LNCAP (cell line): Measurements from ENCODE around the gene PBX1.

ENCODE experiments used
- TF ChIP-seq, protein P1 (sequence below): fragments of 450-650 bp; IDR thresholded peaks from 2 replicates; pipeline ENCODE4 v1.5.1; 2017; ENCODE audit warnings: mild to moderate bottlenecking

The PBX1 gene

DNA sequence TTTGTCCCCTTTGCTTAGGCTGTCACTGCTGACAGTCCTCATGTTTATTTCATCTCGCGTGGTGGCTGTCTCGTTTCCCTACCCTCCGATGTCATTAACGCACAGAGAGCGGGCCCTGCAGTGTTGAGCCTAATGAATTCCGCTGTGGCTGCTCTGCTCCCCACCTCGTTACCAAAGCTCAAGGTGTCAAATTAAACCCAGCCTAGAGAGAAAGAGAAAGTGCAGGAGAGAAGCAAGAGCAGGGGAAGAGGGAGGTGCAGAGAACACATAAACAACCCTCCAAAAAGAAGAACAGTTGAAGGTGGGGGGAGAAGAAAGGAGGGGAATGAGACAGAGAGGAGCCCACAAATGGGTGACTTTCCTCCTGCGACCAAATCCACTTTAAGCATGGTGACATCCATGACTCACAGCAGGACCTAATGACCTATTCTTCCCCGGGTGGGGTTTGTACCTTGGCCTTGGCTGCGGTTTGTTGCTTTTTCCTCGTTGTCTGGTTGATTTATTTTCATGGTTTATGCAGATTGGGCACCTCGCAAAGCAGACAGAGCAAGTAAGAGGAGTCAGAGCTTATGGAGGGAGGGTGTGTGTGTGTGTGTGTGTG is 92.5 kb downstream of the PBX1 start:
- TF ChIP-seq, protein P1, sequence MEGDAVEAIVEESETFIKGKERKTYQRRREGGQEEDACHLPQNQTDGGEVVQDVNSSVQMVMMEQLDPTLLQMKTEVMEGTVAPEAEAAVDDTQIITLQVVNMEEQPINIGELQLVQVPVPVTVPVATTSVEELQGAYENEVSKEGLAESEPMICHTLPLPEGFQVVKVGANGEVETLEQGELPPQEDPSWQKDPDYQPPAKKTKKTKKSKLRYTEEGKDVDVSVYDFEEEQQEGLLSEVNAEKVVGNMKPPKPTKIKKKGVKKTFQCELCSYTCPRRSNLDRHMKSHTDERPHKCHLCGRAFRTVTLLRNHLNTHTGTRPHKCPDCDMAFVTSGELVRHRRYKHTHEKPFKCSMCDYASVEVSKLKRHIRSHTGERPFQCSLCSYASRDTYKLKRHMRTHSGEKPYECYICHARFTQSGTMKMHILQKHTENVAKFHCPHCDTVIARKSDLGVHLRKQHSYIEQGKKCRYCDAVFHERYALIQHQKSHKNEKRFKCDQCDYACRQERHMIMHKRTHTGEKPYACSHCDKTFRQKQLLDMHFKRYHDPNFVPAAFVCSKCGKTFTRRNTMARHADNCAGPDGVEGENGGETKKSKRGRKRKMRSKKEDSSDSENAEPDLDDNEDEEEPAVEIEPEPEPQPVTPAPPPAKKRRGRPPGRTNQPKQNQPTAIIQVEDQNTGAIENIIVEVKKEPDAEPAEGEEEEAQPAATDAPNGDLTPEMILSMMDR: no peak

DNA sequence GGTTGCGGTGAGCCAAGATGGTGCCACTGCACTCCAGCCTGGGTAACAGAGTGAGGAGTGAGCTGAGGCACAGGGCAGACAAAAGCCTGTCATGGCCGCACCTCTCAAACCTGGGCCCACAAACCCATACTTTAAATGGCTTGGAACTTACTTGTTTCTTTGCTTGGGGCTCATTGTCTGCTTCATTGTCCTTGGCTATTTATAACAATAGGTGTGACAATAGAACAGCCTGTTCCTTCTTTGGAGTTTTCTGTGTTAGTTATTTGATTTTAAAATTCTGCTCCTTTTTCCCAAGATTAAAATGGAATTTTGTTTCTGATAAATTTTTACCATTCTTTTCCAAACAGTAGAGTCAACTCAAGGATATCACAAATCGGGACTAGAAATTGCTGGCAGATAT is 94.7 kb downstream of the PBX1 start:
- TF ChIP-seq, protein P1: no peak

DNA sequence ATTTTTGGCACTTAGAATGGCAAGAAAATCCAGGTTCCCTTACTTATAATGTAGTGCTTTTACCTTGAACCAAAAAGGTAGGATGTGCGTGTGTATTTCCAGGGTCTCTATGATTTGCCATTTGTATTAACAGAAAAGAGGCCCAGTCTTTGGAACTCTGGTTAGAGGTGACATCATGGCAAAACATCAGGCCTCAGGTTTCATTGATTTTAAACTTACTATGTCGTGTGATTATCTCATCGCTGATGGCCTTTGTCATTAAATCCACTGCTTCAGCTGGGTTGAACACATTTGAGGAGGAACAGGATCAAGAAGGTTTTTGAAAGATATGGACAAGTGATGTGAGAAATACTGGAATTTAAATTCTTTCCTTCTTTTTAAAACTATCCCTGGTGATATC is 95.2 kb downstream of the PBX1 start:
- TF ChIP-seq, protein P1: no peak

DNA sequence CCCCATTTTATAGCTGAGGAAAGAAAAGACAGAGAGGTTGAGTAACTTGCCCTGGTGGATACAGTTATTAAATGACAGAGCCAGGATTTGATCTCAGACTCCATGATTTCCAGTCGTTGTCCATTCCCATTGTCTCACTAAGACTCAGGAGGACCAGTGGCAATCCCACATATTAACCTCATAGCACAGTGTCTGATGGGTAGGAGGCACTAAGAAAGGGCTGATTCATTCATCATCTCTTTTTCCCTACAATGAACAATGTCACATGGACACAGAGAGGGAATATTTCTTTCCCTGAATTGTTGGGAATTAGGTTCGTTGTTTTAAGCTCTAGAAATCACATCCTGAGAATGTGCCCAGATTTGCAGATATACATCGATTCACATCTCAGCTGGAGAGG is 99.9 kb downstream of the PBX1 start:
- TF ChIP-seq, protein P1: no peak

DNA sequence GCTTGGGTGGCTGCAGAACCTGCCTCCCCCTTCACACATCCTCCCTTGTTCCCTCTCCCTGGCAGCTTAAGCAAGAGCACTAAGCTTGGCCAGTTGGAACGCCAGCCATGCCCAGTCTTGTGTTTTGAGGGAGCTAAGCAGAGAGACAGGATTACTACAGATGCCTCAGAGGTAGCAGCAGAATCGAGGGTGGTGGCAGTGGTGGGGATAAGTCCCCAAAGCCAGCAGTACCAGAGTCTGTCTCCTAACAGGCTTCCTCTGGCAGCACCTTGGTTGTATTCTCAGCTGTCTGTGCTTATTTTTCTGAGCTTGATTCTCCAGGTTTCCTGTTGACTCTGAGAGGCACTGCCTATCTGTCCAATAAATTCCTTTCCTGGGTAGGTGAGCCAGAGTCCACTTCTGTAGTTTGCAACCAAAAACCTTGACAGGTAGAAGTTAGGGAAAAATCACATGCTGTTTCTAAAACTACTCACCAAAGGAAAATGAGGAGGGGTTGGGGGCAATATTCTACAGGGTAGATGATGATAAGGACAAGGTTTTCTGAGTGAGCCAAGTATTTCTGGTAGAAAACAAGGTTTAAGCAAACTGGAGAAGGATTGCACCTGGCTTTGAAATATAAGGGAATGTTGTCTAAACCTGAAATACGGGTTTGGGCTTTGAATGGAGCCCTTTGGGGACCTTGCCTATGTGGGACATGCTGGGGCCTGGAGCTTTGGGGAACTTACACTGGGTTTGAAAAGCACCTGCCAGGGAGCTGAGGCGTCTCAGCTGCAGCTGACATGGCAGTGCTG is 100.8 kb downstream of the PBX1 start:
- TF ChIP-seq, protein P1: no peak

DNA sequence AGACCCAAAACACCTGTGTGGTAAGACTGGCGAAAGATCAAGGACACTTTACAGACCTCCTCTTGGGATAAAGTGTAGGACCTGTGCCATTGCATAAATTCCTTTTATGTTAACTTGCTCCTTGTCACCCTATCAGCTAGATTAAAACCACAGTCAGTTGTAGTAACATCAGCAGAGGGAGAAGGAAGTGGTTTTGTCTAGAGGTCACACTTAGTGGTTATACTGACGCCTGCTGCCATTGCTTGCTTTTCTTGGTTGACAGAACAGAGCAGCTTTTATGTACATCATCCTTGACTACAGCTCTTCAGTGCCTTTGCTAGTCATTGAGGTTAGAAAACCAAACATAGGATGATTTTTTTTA is 101.4 kb downstream of the PBX1 start:
- TF ChIP-seq, protein P1: no peak

DNA sequence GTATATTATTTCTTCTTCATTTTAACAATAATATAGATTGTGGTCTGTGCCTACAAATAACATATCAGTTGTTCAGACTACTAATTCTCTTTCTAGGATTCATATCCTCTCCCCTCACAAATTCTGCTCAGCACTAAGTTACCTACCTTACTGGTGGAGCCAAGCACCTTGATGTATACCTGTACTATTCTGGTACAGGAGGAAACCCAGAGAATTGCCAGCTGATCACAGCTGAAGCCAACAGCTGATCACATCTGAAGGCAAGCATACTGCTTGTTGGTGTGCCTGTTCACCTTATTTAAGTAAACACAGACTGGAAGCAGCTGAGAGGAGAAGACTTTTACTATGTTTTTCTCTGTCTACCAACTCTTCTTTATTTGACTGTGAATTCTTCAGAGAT is 101.8 kb downstream of the PBX1 start:
- TF ChIP-seq, protein P1: no peak
